Calu3 (cell line): ENCODE data around the gene KCND3. TPM values are rescaled to one million over a fixed set of nuclear protein-coding genes. Genes with fewer than 3 reads are reported as not detected.

Experiments used
- BruUV-seq: library from RNA; stranded (reverse); fragments of 400-500 nt; replicated peaks from 2 replicates; lab custom pipeline; 2021; lab: Mats Ljungman, UMichigan
- CTCF ChIA-PET: fragments of 300-600 bp; sonication (Branson Sonifier 250); formaldehyde crosslinking; loops from one replicate; lab custom pipeline; 2022; ENCODE audit warnings: antibody characterized with exemption; lab: Charles Lee
- DNase-seq: peaks from one replicate; pipeline ENCODE4 v3.0.0; 2022
- H3K27ac Mint-ChIP-seq: one replicate; pipeline ENCODE4 v1.8.0; 2022; ENCODE audit warnings: mixed read lengths; ENCODE audit not compliant: unreplicated experiment
- H3K27me3 Mint-ChIP-seq: one replicate; pipeline ENCODE4 v1.8.0; 2022; ENCODE audit warnings: mixed read lengths; ENCODE audit not compliant: unreplicated experiment
- H3K36me3 Mint-ChIP-seq: one replicate; pipeline ENCODE4 v1.8.0; 2022; ENCODE audit warnings: mild to moderate bottlenecking, moderate library complexity, mixed read lengths; ENCODE audit not compliant: insufficient read depth, unreplicated experiment
- H3K4me1 Mint-ChIP-seq: one replicate; pipeline ENCODE4 v1.8.0; 2022; ENCODE audit warnings: mild to moderate bottlenecking, low read depth, mixed read lengths; ENCODE audit not compliant: unreplicated experiment
- H3K4me3 Mint-ChIP-seq: one replicate; pipeline ENCODE4 v1.8.0; 2022; ENCODE audit warnings: mild to moderate bottlenecking, low read depth, moderate library complexity, mixed read lengths; ENCODE audit not compliant: unreplicated experiment
- H3K9me3 Mint-ChIP-seq: one replicate; pipeline ENCODE4 v1.8.0; 2022; ENCODE audit warnings: low read depth, mixed read lengths; ENCODE audit not compliant: unreplicated experiment
- CTCF ChIP-seq: fragments of 200-600 bp; IDR thresholded peaks from one replicate; pipeline ENCODE4 v1.8.0; 2022; ENCODE audit warnings: antibody characterized with exemption; ENCODE audit not compliant: unreplicated experiment
- intact Hi-C: fragments of 100-400 bp; cut with micrococcal nuclease; formaldehyde crosslinking; loops from one replicate; pipeline ENCODE4 v1.10.0; 2022; ENCODE audit not compliant: unreplicated experiment
- total RNA-seq: library from RNA; stranded (reverse); gene quantifications from 2 replicates; pipeline ENCODE4 v1.2.3, GENCODE V29; 2022

Gene KCND3
- total RNA-seq, 1 experiment from 2014 or later = 0.07 TPM

- Mint-ChIP-seq H3K4me3 (no peak overlapping the region), H3K4me1 (no peaks in the 10 kb centered on the region), H3K27me3 (peaks cover 42% of the 10 kb centered on the region), H3K9me3 (no peaks in the 10 kb centered on the region), H3K36me3 (no peaks in the 10 kb centered on the region), H3K27ac (no peak overlapping the region)
- TF ChIP-seq CTCF = no peak
- CTCF ChIA-PET = no interaction called here
- intact Hi-C loops = no loop called here
- no peak for DNase-seq
- no TSS peak for BruUV-seq
These were observed 78.4 kb downstream of the KCND3 start for GRCh38 chr1:111911061-111911460.

GRCh38 chr1:111909030-111909429 lies 80.4 kb downstream of the KCND3 start:
- TF ChIP-seq CTCF = no peak
- H3K9me3 Mint-ChIP-seq = no peaks in the 10 kb centered on the region
- no peaks in the 10 kb centered on the region for H3K4me1 Mint-ChIP-seq
- no TSS peak for BruUV-seq
- peaks cover 44% of the 10 kb centered on the region for H3K27me3 Mint-ChIP-seq
- CTCF ChIA-PET = no interaction called here
- no peak for DNase-seq
- intact Hi-C loops = no loop called here
- H3K4me3 Mint-ChIP-seq = no peak overlapping the region
- no peak overlapping the region for H3K27ac Mint-ChIP-seq
- no peaks in the 10 kb centered on the region for H3K36me3 Mint-ChIP-seq

GRCh38 chr1:111908011-111908621 lies 81.4 kb downstream of the KCND3 start:
- H3K36me3 Mint-ChIP-seq = no peaks in the 10 kb centered on the region
- peaks cover 44% of the 10 kb centered on the region for H3K27me3 Mint-ChIP-seq
- H3K4me1 Mint-ChIP-seq = no peaks in the 10 kb centered on the region
- no peak for TF ChIP-seq CTCF
- BruUV-seq = no TSS peak
- CTCF ChIA-PET = no interaction called here
- H3K9me3 Mint-ChIP-seq = no peaks in the 10 kb centered on the region
- no peak overlapping the region for H3K27ac Mint-ChIP-seq
- intact Hi-C loops = no loop called here
- H3K4me3 Mint-ChIP-seq = no peak overlapping the region
- no peak for DNase-seq

GRCh38 chr1:111907321-111907720 lies 82.1 kb downstream of the KCND3 start:
- no TSS peak for BruUV-seq
- Mint-ChIP-seq H3K36me3 (no peaks in the 10 kb centered on the region), H3K4me1 (no peaks in the 10 kb centered on the region), H3K27ac (no peak overlapping the region), H3K27me3 (peaks cover 48% of the 10 kb centered on the region), H3K9me3 (no peaks in the 10 kb centered on the region), H3K4me3 (no peak overlapping the region)
- DNase-seq = no peak
- TF ChIP-seq CTCF = no peak
- intact Hi-C loops = no loop called here
- CTCF ChIA-PET = no interaction called here
